Erythroblast (primary cell): Measurements from ENCODE around the gene DHRS3.

Experiments
- DNase-seq, 2 experiments: peaks; one replicate each; lab custom pipeline; 2025; lab: John Stamatoyannopoulos, UW
- GATA1 ChIP-seq: IDR thresholded peaks from 2 replicates; pipeline ENCODE4 v1.6.1; 2011; ENCODE audit warnings: low read depth, mild to moderate bottlenecking, control low read depth, low read length, moderate library complexity
- POLR2A ChIP-seq: IDR thresholded peaks from 2 replicates; pipeline ENCODE4 v1.6.1; 2011; ENCODE audit warnings: mild to moderate bottlenecking, low read length

Gene DHRS3

GRCh38 chr1:12521096-12521495 is 96.9 kb downstream of the DHRS3 start:
- no peak for DNase-seq
- TF ChIP-seq POLR2A = no peak
- no peak for TF ChIP-seq GATA1

- no peak for DNase-seq
- no peak for TF ChIP-seq POLR2A
- no peak for TF ChIP-seq GATA1
Observed at GRCh38 chr1:12519693-12520364, 98.2 kb downstream of the DHRS3 start.

- TF ChIP-seq POLR2A (no peak), GATA1 (no peak)
Observed at GRCh38 chr1:12518931-12519692, 98.9 kb downstream of the DHRS3 start.

More at GRCh38 chr1:12518931-12519692, 98.9 kb downstream of the DHRS3 start:
- no peak for DNase-seq
